Measurements from ENCODE around the gene PGBD1. TPM values are rescaled to one million over a fixed set of nuclear protein-coding genes. Genes with fewer than 3 reads are reported as not detected.
A peak's percentile ranks its signal among the peaks of the same experiment; 100 is the strongest.

The PGBD1 gene
- total RNA-seq, 6 experiments from 2014 or later = 2.6 to 4.5 (median 4.1) TPM

DNA sequence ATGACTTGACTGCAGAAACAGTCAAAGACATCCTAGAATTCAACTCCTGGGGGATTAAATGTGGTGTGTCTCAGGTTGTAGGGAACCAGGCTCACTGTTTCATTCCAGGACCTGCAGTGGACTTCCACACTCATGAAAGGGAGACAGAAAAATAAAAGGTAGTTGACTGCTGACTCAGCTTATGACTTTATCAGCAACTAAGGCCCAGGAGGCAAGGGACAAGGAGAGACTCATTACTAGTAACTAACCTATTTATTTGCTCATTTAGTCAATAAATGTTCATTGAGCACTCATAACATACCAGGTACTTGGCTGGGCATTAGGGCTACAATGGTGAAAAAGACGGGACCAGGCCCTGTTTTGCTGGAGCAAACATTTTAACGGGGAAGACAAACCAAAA is 51.7 kb downstream of the PGBD1 start:
- Mint-ChIP-seq H3K27ac (no peak overlapping the region), H3K4me3 (no peak overlapping the region), H3K9me3 (peaks cover 6% of the 10 kb centered on the region; the same call in 1 of the 2 replicates), H3K36me3 (ENCODE audit: low read depth) (peaks cover 7% of the 10 kb centered on the region; the same call in 1 of the 2 replicates), H3K4me1 (ENCODE audit: low read depth) (peaks cover 7% of the 10 kb centered on the region; the same call in 1 of the 2 replicates), H3K27me3 (ENCODE audit: insufficient read depth) (peaks cover 4% of the 10 kb centered on the region; the same call in 1 of the 2 replicates)
- DNase-seq = no peak
- TF ChIP-seq, protein P1, sequence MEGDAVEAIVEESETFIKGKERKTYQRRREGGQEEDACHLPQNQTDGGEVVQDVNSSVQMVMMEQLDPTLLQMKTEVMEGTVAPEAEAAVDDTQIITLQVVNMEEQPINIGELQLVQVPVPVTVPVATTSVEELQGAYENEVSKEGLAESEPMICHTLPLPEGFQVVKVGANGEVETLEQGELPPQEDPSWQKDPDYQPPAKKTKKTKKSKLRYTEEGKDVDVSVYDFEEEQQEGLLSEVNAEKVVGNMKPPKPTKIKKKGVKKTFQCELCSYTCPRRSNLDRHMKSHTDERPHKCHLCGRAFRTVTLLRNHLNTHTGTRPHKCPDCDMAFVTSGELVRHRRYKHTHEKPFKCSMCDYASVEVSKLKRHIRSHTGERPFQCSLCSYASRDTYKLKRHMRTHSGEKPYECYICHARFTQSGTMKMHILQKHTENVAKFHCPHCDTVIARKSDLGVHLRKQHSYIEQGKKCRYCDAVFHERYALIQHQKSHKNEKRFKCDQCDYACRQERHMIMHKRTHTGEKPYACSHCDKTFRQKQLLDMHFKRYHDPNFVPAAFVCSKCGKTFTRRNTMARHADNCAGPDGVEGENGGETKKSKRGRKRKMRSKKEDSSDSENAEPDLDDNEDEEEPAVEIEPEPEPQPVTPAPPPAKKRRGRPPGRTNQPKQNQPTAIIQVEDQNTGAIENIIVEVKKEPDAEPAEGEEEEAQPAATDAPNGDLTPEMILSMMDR (IDR thresholded peaks at IDR 0.05) = no peak

DNA sequence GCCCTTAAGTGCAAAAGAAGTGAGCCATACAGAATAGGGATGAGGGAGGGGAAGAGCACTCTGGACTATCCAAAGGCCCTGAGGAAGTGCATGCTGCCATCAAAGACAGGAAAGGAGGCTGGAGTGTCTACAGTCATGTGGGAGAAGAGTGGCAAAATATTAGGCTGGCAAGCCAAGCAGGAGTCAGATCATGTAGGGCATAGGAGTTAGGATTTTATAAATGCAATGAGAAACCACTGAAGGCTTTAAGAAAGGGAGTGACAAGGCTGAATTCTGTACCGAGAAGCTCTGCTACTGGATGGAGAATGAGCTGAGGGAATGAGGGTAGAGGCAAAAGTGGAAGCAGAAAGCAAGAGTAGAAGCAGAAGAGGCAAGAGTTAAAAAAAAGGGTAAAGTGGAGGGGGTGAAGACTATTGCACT is 52.2 kb downstream of the PGBD1 start:
- TF ChIP-seq, protein P1 (IDR thresholded peaks at IDR 0.05) = no peak
- peaks cover 4% of the 10 kb centered on the region; the same call in 1 of the 2 replicates for H3K27me3 Mint-ChIP-seq (ENCODE audit: insufficient read depth)
- peaks cover 7% of the 10 kb centered on the region; the same call in 1 of the 2 replicates for H3K36me3 Mint-ChIP-seq (ENCODE audit: low read depth)
- no peak overlapping the region for H3K4me3 Mint-ChIP-seq
- peaks cover 7% of the 10 kb centered on the region; the same call in 1 of the 2 replicates for H3K4me1 Mint-ChIP-seq (ENCODE audit: low read depth)
- DNase-seq = no peak
- peaks cover 6% of the 10 kb centered on the region; the same call in 1 of the 2 replicates for H3K9me3 Mint-ChIP-seq
- no peak overlapping the region for H3K27ac Mint-ChIP-seq

DNA sequence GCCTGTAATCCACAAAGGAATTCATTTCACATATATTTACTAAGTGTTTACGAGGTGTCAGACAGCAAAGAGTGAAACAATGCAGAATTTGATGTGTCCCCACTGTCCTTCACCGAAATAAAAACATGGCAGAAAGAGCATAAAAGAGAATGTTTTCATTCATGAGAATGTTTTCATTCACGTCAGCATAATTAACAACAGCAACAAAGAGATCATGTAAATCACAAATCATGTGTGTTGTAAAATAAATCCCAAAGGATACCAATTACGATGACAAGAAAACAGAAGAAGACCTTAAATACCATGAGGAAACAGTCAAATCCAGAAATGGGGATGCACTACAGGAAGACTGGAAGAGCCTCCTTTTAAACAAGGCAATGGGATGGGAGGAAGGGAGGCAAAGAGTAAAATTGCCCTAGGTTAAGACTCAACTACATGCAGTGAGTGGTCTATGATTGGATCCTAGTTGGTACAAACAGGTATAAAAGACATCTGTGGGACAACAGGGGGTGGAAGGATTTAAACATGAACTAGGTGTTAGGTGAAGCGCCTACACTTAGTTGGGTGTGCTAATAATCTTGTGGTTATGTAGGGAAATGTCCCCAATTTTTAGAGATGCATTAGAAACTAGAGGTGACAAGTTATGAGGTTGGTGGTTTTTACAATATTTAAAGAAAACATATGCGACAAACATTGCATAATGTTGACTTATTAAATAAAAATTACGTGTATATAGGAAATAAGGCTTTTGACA is 53.1 kb downstream of the PGBD1 start:
- H3K4me3 Mint-ChIP-seq = peak overlapping the region; percentile 22; the same call in 1 of the 2 replicates
- H3K36me3 Mint-ChIP-seq (ENCODE audit: low read depth) = no peaks in the 10 kb centered on the region
- peaks cover 7% of the 10 kb centered on the region; the same call in 1 of the 2 replicates for H3K4me1 Mint-ChIP-seq (ENCODE audit: low read depth)
- DNase-seq = no peak
- H3K27ac Mint-ChIP-seq = no peak overlapping the region
- peaks cover 4% of the 10 kb centered on the region; the same call in 1 of the 2 replicates for H3K27me3 Mint-ChIP-seq (ENCODE audit: insufficient read depth)
- TF ChIP-seq, protein P1 (IDR thresholded peaks at IDR 0.05) = no peak
- no peaks in the 10 kb centered on the region for H3K9me3 Mint-ChIP-seq

DNA sequence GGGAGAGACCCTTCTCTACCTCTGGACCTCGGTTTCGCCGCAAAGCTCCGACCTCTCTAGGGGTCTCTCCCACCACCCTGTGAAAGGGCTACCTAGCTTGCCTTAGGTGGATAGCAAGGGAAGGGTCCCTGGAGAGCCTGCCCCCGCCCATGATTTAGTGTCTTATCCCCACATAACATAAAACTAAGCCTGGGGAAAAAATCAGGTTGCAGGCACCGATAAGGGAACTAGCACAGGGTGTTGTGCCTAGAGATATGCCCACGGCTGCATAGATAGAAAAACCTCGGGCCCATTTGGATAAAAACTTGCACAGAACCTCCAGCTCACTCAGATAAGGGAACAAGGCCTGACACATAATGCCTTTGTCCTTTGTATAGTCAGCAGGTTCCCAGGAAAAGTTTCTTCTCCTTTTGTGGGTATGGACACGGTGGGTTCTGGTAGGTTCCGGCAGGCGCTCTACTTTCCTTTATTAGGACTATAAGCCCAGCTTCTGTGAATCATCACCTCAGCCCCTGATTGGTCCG is 53.7 kb downstream of the PGBD1 start:
- H3K4me3 Mint-ChIP-seq = no peak overlapping the region
- peaks cover 7% of the 10 kb centered on the region; the same call in 1 of the 2 replicates for H3K4me1 Mint-ChIP-seq (ENCODE audit: low read depth)
- no peaks in the 10 kb centered on the region; the same call in 1 of the 2 replicates for H3K9me3 Mint-ChIP-seq
- no peaks in the 10 kb centered on the region for H3K36me3 Mint-ChIP-seq (ENCODE audit: low read depth)
- no peak overlapping the region for H3K27ac Mint-ChIP-seq
- no peak for DNase-seq
- TF ChIP-seq, protein P1 (IDR thresholded peaks at IDR 0.05) = no peak
- H3K27me3 Mint-ChIP-seq (ENCODE audit: insufficient read depth) = peaks cover 4% of the 10 kb centered on the region; the same call in 1 of the 2 replicates

DNA sequence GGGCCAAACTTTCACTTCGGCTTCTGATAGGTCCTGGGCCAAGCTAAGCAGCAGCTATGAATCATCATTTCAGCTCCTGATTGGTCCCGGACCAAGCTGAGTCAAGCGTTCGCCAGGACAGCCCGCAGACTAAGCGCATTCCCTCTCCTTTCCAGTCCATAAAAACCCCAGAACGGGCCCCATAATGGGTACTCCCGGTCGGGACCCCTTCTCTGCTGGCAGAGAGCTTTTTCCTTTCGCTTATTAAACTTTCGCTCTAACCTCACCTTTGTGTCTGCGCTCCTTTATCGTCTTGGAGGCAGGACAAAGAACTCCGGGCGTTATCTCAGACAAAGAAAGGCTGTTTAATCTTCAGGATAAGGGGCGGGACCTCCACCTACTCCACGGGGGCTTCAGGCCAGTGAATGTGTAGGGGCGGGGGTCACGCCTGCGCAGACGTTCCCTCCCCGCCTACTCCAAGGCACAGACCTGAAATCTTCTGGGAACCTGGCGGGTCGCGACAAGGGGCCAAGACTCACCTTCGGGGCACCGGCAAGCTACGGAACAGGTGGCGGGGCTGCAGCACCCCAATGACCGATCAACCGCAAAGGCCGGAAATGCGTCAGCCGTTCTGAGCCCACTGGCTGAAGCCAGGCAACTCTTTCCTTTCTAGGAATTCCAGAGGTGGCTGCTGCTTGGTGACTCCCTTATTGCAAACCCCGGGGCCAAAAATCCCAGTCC is 54.4 kb downstream of the PGBD1 start, which contains the start of gene ZSCAN31:
ZSCAN31 (minus strand) TSS at position 585 of the 720 bp plus-strand sequence. CDS start 6,465 bp downstream, outside the sequence.
- no peaks in the 10 kb centered on the region; the same call in 1 of the 2 replicates for H3K9me3 Mint-ChIP-seq
- H3K36me3 Mint-ChIP-seq (ENCODE audit: low read depth) = no peaks in the 10 kb centered on the region
- peaks cover 7% of the 10 kb centered on the region; the same call in 1 of the 2 replicates for H3K4me1 Mint-ChIP-seq (ENCODE audit: low read depth)
- H3K27ac Mint-ChIP-seq = no peak within 1 kb of the TSS
- H3K27me3 Mint-ChIP-seq (ENCODE audit: insufficient read depth) = peaks cover 4% of the 10 kb centered on the region; the same call in 1 of the 2 replicates
- TF ChIP-seq, protein P1 (IDR thresholded peaks at IDR 0.05) = no peak
- no peak within 1 kb of the TSS for H3K4me3 Mint-ChIP-seq
- DNase-seq = peak; percentile 97
